ENCODE data around the gene MYH8. TPM values are rescaled to one million over a fixed set of nuclear protein-coding genes. Genes with fewer than 3 reads are reported as not detected.

MYH8 gene
- total and polyA plus RNA-seq, 2 experiments from 2014 or later = not detected

GRCh38 chr17:10344816-10345215 is 76.9 kb downstream of the MYH8 start:
- H3K9me3 ChIP-seq (ENCODE audit: low read depth) = no peaks in the 10 kb centered on the region
- H3K4me3 ChIP-seq = no peak overlapping the region
- H3K4me1 ChIP-seq (ENCODE audit: low read depth) = no peaks in the 10 kb centered on the region
- H3K36me3 ChIP-seq = no peaks in the 10 kb centered on the region
- TF ChIP-seq CTCF (IDR thresholded peaks at IDR 0.05; ENCODE audit: low read depth, low read length) = no peak
- no peaks in the 10 kb centered on the region for H3K27me3 ChIP-seq
- H3K27ac ChIP-seq = no peak overlapping the region
- DNase-seq (ENCODE audit: low read depth in 1 of 2, low spot score in 1 of 2) = no peak

Other genes with a start within 250 kb of the MYH8 start
- 10.4 and 13.5 TPM in 2 replicates for gene GAS7, start 223.3 kb downstream of the MYH8 start, total RNA-seq
- gene GAS7, start 223.3 kb downstream of the MYH8 start, polyA plus RNA-seq = 6.1 and 10.0 TPM in 2 replicates
- gene MYH13, start 48.9 kb downstream of the MYH8 start, total RNA-seq = 0.09 TPM in 1 of 2 replicates, not detected in the other
- not detected in 2 replicates for gene MYH13, start 48.9 kb downstream of the MYH8 start, polyA plus RNA-seq
- gene MYH4, start 47.6 kb upstream of the MYH8 start, total RNA-seq = 0.04 and 0.18 TPM in 2 replicates
- gene MYH4, start 47.6 kb upstream of the MYH8 start, polyA plus RNA-seq = 0.11 and 0.20 TPM in 2 replicates
- gene MYH1, start 96.6 kb upstream of the MYH8 start, total RNA-seq = not detected in 2 replicates
- not detected in 2 replicates for gene MYH1, start 96.6 kb upstream of the MYH8 start, polyA plus RNA-seq
- gene MYH2, start 127.7 kb upstream of the MYH8 start, total RNA-seq = 0.11 TPM in 1 of 2 replicates, not detected in the other
- 0.35 TPM in 1 of 2 replicates, not detected in the other for gene MYH2, start 127.7 kb upstream of the MYH8 start, polyA plus RNA-seq
- 1.3 and 3.1 TPM in 2 replicates for gene MYH3, start 235.4 kb upstream of the MYH8 start, total RNA-seq
- 0.72 and 1.7 TPM in 2 replicates for gene MYH3, start 235.4 kb upstream of the MYH8 start, polyA plus RNA-seq

Measured in cardiac muscle cell (in vitro differentiated cells and primary cell).